GM10248 (cell line): ENCODE data around the gene ATG13.

Source experiments
- CTCF ChIA-PET: fragments of 300-600 bp; sonication (Branson Sonifier 250); formaldehyde crosslinking; extraction: SDS; loops from one replicate; lab custom pipeline; 2021; ENCODE audit warnings: antibody characterized with exemption; lab: Yijun Ruan, JAX
- POLR2A ChIA-PET: fragments of 350-650 bp; sonication (Branson Sonifier 250); formaldehyde crosslinking; extraction: SDS; loops from one replicate; lab custom pipeline; 2020; ENCODE audit warnings: antibody characterized with exemption; lab: Yijun Ruan, JAX
- DNase-seq: peaks from one replicate; pipeline ENCODE4 v3.0.0; 2012; ENCODE audit errors: extremely low spot score
- CTCF ChIP-seq: IDR thresholded peaks from 2 replicates; pipeline ENCODE4 v1.5.1; 2012; ENCODE audit warnings: mild to moderate bottlenecking, low read depth; ENCODE audit errors: extremely low read depth, missing control alignments, control extremely low read depth

The ATG13 gene

DNA sequence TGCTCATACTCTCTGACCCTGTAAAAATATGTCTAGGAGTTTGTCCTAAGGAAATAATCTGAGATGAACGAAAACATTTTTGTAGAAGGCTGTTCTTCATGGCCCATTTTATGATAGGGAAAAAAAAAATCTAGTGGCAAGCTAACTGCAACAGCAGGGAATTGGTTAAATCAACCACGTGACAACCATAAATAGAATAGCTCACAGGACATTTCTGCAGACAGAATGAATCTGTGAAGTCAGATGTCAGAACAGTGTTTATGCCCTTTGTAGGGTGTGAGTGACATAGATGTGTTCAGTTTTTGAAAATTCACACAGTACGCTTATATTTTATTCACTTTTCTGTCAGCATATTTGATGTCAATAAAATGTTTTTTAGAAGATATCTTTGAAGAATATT is 67.0 kb downstream of the ATG13 start:
- POLR2A ChIA-PET = no interaction called here
- TF ChIP-seq CTCF = no peak
- CTCF ChIA-PET = no interaction called here
- no peak for DNase-seq

- no peak for DNase-seq
- ChIA-PET POLR2A (interaction anchor here (0.6 kb wide), 1 partner anchor 26 kb away, joined by 3 read pairs; no protein-coding TSS in a partner anchor), CTCF (interaction anchor here (1.7 kb wide), 1 partner anchor 9 kb away, joined by 4 read pairs; no protein-coding TSS in a partner anchor)
- TF ChIP-seq CTCF = no peak
These were observed 69.8 kb downstream of the ATG13 start for GRCh38 chr11:46686886-46687795.

DNA sequence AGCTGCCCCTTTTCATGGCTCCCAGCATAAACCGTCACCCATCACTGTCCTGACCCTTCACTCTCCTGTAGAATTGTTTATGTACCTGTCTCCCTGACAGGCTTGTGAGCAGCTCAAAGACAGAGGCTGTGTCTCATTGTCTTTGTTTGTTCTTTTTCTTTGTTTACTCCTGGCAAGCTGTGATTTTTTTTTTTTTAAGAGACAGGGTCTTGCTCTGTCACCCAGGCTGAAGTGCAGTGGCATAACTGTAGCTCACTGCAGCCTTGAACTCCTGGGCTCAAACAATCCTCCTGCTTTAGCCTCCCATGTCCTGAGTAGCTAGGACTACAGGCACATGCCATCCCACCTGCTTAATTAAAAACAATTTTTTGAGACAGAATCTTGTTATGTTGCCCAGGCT is 73.3 kb downstream of the ATG13 start:
- DNase-seq = no peak
- ChIA-PET POLR2A (no interaction called here), CTCF (interaction anchor here (0.8 to 1.8 kb wide), 3 partner anchors 10 to 17 kb away, joined by 3 to 5 read pairs (median 5); partner anchors contain the start of genes ARHGAP1 and ZNF408)
- no peak for TF ChIP-seq CTCF

DNA sequence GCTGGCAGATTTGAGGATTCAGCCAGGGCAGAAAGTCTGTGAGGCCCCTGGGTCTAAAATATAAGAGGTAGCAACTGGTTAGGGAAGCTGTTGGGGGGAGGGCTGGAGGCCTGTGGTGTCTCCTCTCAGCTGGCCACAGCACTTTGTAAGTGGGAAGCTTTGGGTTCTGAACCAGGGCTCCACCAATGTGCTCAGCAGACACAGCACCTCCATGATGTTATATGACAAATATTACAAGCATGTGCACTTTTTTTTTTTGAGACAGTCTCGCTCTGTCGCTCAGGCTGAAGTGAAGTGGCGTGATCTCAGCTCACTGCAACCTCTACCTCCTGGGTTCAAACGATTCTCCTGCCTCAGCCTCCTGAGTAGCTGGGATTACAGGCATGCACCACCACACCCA is 75.1 kb downstream of the ATG13 start:
- no peak for DNase-seq
- POLR2A ChIA-PET = interaction anchor here (0.7 kb wide), 1 partner anchor 194 kb away, joined by 4 read pairs; no protein-coding TSS in a partner anchor
- CTCF ChIA-PET = interaction anchor here (1.3 kb wide), 2 partner anchors 19 to 74 kb away, joined by 3 to 4 read pairs; no protein-coding TSS in a partner anchor
- TF ChIP-seq CTCF = no peak

GRCh38 chr11:46693597-46694012 is 76.3 kb downstream of the ATG13 start:
- DNase-seq = no peak
- CTCF ChIA-PET = no interaction called here

More at GRCh38 chr11:46693597-46694012, 76.3 kb downstream of the ATG13 start:
- POLR2A ChIA-PET = interaction anchor here (0.7 kb wide), 1 partner anchor 869 kb away, joined by 4 read pairs; no protein-coding TSS in a partner anchor
- TF ChIP-seq CTCF = no peak
